Smooth muscle cell of the brain vasculature (primary cell): Measurements from ENCODE around the gene PDLIM3.

Experiments used
- DNase-seq: peaks from one replicate; pipeline ENCODE4 v3.0.0-alpha.2; 2012; ENCODE audit warnings: low read depth, low spot score

Gene PDLIM3

DNA sequence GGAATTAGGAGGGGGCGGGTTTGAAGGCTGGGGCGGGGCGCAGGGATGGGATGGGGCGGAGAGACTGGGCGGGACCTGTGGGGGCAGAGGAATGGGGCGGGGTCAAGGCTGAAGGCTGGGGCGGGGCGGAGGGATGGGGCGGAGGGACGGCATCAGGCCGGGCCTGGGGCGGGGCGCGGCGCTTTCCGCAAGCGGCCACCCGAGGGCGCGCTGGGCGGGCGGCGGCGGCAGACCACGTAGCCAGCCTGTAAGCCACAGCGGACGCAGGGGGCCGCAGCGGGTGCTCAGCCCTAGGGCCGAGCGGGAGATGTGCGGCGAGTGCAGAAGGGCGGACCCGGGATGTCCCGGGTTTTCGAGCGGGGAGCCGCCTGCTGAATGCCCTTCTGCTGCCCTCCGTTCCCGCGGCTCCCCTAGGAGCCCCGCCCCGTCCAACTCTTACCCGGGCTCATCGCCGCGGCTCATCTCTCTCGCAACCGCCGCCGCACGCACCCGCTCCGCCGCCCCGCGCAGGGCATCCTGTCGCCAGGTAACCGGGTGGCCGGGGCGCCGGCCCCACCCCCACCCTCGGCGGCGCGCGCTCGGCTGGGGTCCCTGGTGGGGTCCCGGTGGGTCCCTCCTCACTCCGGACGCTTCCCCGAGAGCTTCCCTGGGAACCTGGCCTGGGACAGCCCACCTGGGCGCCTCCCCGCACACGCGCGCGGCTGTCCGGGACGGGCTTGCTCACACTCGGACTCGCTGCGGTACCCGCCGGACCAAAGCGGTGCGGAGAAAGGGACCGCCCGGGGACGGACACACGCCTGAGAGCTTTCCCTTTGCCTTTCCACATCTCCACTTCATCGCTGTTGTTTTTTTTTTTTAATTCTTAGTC is 63.8 kb downstream of the PDLIM3 start, which contains the start of gene CCDC110:
TSS of gene CCDC110 (minus strand) at position 499 of the 868 bp plus-strand sequence. CDS start at position 449, 50 bp downstream.
- peak; percentile 78 for DNase-seq

DNA sequence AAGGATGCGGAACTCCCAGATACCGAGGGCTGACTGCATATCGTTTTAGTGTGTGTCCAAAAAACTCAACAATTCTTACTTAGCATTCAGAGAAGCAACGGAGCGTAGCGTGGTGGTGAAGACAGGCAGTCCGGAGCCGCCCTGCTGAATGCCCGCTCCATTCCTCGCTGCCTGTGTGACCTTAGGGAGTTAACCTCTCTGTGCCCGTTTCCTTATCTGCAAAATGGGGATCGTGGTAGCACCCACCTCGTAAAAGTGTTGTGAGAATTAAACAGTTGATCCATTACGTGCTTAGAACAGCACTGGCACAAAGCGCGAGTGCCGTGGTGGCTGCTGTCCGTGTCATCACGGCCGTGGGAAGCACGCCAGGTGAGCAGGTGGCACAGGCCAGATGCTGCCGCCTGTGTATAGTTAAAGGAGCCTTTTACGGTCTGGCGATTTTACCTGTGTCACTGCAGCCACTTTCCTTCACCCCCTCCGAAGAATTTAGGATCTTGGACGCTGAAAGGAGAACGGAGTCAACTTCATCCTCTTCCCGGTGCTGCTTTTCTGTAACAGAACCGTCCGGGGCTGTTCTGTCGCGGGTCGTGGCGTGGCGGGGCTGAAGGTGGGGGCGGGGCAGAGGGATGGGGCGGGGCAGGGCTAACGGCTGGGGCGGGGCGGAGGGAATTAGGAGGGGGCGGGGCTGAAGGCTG is 64.7 kb downstream of the PDLIM3 start:
- DNase-seq = no peak

DNA sequence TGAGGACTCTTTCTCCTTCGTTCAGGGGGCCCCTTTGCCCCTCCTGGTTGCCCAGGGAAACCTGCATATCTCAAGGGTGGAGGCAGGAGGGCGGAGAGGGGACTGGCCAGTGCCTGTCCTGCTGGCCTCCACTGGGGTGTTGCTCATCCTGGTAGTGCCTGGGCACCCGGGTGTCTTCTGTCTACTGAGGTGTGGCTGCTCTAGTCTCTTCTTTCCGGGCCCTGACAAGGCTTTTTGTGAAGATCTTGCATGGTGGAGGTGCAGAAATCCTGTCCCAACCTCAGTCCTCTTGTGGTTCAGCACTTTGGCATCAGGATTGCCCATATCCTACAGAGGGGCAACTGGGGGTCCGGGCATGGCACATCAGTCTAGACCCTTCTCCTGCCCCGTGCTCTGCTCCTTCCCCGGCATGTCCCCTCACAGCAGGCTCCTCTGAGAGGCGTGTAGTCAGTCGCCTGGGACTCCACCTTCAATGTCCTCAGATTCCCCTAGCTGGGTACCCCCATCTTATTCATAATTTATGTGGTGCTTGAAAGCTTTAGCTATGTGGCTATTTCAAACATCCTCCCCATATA is 65.6 kb downstream of the PDLIM3 start:
- DNase-seq = no peak

DNA sequence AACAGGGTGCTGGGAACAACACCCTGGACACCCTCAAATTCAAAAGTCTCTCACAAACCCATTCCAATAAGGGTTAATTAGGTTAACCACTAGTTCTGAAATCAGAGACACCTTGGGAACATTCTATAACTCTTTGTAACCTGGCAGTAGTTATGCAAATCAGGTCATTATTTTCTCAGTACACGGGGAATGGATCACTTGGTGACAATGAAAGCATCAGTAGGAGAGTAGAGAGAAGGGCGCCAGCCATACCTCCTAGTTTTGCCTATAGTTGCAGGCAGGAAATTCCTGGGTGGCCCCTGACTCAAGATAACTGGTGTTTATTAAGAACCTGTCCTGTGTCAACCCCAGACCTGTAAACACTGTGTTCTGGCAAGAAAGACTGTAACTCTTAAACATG is 66.3 kb downstream of the PDLIM3 start:
- no peak for DNase-seq

DNA sequence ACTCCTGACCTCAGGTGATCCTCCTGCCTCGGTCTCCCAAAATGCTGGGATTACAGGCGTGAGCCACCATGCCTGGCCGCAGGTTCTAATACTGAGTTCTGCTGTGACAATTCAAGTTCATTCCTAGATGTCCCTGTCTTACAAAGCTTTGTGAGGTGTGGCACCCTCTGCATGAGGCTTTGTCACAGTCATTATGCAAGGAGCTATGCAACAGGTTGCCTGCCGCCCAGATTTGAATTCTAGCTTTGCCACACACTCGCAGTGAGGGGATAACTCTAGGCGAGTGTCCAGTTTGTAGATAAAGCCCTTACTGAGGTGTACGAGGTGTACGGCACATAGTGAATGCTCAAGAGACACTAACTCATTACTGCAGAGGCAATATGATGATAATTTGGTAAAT is 67.3 kb downstream of the PDLIM3 start:
- DNase-seq = no peak

DNA sequence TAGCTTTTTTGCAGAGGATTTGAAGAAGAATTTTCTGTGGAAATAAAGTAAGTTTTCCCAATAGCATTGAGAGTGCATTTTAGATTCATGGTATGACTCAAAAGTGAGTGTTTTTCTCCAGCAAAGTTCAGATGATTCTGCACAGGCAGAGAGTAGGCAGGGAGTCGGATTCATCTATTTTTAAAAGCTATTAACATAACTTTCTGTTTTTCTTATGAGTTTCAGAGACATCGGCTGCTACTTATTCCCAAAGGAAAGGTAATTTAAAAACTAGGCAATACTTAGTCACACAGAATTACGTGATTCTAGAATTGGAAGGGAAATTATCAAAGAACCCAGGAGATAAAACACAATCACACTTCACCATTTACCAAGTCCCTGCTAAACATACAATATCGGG is 68.2 kb downstream of the PDLIM3 start:
- no peak for DNase-seq

DNA sequence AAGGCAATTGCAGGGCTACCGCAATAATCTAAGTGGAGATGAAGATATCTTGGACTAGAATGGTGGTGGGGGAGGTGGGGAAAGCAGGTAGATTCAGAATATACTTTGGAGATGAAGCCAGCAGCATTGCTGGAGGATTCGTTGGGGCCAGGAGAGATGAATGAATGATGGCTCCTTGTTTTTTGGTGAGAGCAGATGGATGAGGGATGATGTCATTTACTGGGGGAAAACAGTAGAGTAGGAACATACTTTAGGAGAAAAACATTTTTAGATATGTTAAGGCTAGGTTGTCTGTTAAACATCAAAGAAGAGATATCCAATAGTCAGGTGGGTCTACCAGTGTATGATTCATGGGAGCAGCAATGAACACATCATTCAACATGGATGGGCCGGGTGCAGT is 69.6 kb downstream of the PDLIM3 start:
- no peak for DNase-seq

DNA sequence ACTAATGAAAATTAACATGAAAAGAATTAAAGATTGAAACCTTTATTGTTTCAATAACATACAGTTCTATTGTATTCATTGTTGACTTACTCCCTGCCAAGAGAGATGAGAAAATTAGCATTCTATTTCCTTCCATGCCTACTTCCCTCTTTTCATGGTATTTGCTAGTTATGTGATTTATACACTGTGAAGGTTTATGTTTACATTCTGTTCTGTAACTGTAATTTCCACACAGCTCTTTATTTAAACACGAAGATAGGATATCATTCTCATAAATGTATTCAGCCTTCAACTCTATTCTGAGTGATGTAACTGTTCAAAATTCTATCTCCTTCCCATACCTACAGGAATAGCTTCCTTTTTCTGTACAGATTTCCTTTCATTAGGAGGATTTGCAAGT is 70.4 kb downstream of the PDLIM3 start:
- no peak for DNase-seq

DNA sequence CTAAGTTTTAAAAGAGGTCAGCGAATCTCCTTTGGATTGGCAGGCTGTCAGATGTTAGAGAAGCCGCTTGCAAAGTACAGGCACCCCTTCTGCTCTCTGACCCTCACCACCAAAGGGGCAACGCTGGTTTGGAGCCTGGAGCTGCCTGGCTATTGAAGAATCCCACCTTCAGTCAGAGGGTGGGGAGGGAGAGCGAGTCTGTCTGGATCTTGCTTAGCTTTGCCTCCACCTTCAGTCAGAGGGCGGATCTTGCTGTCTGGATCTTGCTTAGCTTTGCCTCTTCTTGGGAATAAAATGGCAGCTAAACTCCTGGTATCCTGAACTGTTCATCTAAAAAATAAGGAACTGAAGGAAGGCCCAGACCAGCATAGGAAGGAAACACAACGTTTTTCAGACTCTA is 71.1 kb downstream of the PDLIM3 start:
- no peak for DNase-seq

DNA sequence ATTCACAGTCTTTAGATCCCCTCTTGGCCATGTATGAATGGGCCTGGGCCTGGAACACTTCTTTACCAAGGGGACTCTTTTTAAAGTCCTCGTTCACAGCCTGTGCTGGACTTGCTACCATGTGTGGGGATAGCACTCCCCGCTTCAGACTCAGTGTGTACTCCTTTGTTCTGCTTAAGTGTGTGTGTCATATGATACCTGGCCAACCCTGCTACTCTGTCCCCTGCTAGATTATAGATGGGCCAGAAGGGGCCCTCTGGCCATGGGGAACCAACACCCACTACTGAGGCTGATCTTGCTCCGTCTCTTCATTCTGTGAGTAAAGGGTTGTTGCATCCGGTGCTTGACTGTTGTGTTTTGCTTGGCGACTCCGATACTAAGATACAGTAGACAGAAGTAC is 71.8 kb downstream of the PDLIM3 start:
- DNase-seq = no peak

DNA sequence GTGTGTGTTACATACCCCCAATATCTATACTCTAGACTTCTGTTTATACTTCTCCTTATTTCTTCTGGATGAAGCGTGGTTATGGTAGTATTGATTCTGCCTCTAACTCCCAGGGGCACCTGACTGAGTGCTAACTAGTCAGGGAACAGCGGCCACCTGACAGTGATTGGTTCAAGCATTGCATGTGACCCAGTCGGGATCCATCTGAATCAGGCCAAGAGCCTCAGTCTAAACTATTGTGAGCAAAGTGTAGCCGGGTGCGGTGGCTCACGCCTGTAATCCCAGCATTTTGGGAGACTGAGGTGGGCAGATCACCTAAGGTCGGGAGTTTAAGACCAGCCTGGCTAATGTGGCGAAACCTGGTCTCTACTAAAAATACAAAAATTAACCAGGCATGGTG is 73.7 kb downstream of the PDLIM3 start:
- DNase-seq = no peak

DNA sequence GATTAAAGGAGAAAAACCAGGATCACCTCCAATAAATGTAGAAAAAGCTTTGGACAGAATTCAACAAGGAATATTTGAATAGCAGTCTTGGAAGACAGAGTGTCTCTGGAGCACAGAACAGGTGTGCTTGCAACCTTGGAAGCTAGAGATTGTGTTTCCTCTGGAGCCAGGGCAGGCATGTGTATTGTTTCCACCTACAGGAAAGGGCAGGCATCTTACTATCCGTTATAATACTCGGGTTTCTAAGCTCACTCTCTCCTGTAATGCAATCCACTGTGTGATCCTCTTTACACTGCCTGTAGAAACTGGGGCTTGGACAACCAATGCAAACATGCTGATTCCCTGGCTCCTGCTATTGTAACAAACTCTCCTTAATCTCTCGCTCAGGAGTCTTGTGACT is 78.2 kb downstream of the PDLIM3 start:
- no peak for DNase-seq

DNA sequence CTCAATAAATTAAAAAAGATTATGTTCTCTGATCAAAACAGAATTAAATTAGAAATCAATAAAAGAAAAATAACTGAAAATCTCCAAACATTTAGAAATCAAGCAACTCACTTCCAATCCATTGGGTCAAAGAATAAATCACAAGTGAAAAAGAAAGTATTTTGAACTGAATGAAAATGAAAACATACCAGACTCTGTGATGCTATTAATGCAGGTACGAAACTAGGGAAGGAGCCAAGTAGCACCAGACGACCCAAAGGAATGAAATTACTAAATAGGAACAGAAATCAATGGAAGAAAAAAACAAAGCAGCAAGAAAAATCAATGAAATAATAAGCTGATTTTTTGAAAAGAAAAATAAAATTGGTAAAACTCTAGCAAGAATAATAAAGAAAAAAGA is 79.2 kb downstream of the PDLIM3 start:
- no peak for DNase-seq
